Stomach smooth muscle (tissue), 2 donors: Measurements from ENCODE around the gene ASB6.

Experiments
- H3K27ac ChIP-seq: one replicate; pipeline ENCODE4 v1.7.0; 2013; ENCODE audit warnings: mild to moderate bottlenecking, low read length, inconsistent platforms
- H3K27me3 ChIP-seq, 2 donors: one replicate each; pipeline ENCODE4 v1.7.0; 2013; ENCODE audit warnings: low read length in 2 of 2; ENCODE audit not compliant: insufficient read depth in 2 of 2, control insufficient read depth in 1 of 2
- H3K36me3 ChIP-seq, 2 donors: one replicate each; pipeline ENCODE4 v1.7.0; 2013; ENCODE audit warnings: low read length in 2 of 2; ENCODE audit not compliant: control insufficient read depth in 2 of 2, insufficient read depth in 2 of 2
- H3K4me1 ChIP-seq: one replicate; pipeline ENCODE4 v1.7.0; 2013; ENCODE audit warnings: low read length; ENCODE audit not compliant: control insufficient read depth, insufficient read depth
- H3K4me3 ChIP-seq, 2 donors: one replicate each; pipeline ENCODE4 v1.7.0; 2013; ENCODE audit warnings: low read length in 2 of 2
- H3K9ac ChIP-seq, 2 donors: one replicate each; pipeline ENCODE4 v1.7.0; 2013; ENCODE audit warnings: low read length in 2 of 2, mild to moderate bottlenecking in 1 of 2
- H3K9me3 ChIP-seq, 2 donors: one replicate each; pipeline ENCODE4 v1.7.0; 2013; ENCODE audit warnings: low read length in 2 of 2; ENCODE audit not compliant: control insufficient read depth in 2 of 2
- donor health status: healthy.
- donor health status: Pancreatic carcinoma.

Gene ASB6

DNA sequence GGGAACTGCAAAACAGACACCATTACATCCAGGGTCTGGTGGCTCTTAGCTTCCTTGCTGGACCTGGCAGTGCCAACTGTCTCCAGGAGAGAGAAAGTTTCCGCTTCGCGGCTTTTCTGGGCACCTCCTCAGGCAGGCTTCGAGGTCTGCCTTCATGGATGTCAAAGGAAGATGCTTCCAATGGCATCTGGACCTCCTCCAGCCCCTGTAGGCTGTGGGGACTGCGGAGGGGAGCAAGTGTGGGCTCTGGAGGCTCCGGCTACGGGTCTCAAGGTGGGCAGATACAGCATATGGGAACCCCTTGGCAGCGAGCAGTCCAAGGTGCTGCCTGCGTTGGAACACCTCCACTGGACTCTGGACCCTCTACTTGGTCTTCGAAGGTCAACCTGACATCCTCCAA, 27.0 kb downstream of the ASB6 start:
- Histone ChIP-seq H3K9me3 (no peaks in the 10 kb centered on the region), H3K27me3 (no peaks in the 10 kb centered on the region), H3K36me3 (no peaks in the 10 kb centered on the region), H3K4me1 (peaks cover 26% of the 10 kb centered on the region), H3K27ac (no peak overlapping the region), H3K4me3 (no peak overlapping the region), H3K9ac (no peak overlapping the region)

GRCh38 chr9:129613520-129614175, 28.3 kb downstream of the ASB6 start:
- H3K36me3 ChIP-seq, result no peaks in the 10 kb centered on the region
- no peak overlapping the region for H3K27ac ChIP-seq
- no peaks in the 10 kb centered on the region for H3K27me3 ChIP-seq
- no peaks in the 10 kb centered on the region for H3K9me3 ChIP-seq
- H3K9ac ChIP-seq, result no peak overlapping the region
- H3K4me3 ChIP-seq, result no peak overlapping the region
- peaks cover 32% of the 10 kb centered on the region for H3K4me1 ChIP-seq

- no peak overlapping the region for H3K27ac ChIP-seq
- H3K27me3 ChIP-seq, result no peaks in the 10 kb centered on the region
- H3K9me3 ChIP-seq, result no peaks in the 10 kb centered on the region
- no peak overlapping the region for H3K9ac ChIP-seq
- H3K4me1 ChIP-seq, result peaks cover 36% of the 10 kb centered on the region
- no peak overlapping the region for H3K4me3 ChIP-seq
- no peaks in the 10 kb centered on the region for H3K36me3 ChIP-seq
Measured at GRCh38 chr9:129612815-129613519, 29.0 kb downstream of the ASB6 start.

DNA sequence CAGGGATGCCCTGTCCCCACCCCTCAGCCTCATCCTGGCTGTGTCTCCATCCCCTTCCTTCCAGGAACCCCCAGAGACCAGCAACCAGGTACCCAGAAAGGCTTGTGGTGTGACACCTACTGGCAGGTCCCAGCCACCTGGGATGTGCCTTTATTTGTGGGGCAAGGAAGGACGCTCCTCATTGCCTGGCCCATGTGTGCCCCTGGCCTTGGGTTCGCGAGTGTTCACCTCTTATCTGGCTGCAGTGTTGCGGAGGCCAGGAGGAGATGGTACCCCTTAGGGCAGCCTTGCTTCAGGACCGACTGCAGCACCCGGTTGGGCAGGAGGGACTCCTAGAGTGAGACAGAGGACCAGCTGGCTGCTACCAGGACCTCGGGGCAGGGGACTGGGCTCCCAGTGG, 29.8 kb downstream of the ASB6 start:
- Histone ChIP-seq H3K27ac (no peak overlapping the region), H3K9ac (no peak overlapping the region), H3K36me3 (no peaks in the 10 kb centered on the region), H3K4me3 (no peak overlapping the region), H3K27me3 (no peaks in the 10 kb centered on the region), H3K9me3 (no peaks in the 10 kb centered on the region), H3K4me1 (peaks cover 45% of the 10 kb centered on the region)

- H3K36me3 ChIP-seq, result no peaks in the 10 kb centered on the region
- H3K27me3 ChIP-seq, result no peaks in the 10 kb centered on the region
- peak overlapping the region; percentile 86 to 92 for H3K9ac ChIP-seq
- H3K9me3 ChIP-seq, result no peaks in the 10 kb centered on the region
- peak overlapping the region; percentile 69 for H3K27ac ChIP-seq
- peaks cover 50% of the 10 kb centered on the region for H3K4me1 ChIP-seq
- H3K4me3 ChIP-seq, result peak overlapping the region in 1 of 2 donors; percentile 83
Measured at GRCh38 chr9:129611307-129611800, 30.6 kb downstream of the ASB6 start.

- peak overlapping the region; percentile 83 to 90 for H3K4me3 ChIP-seq
- peak overlapping the region; percentile 86 to 92 for H3K9ac ChIP-seq
- no peaks in the 10 kb centered on the region for H3K9me3 ChIP-seq
- no peaks in the 10 kb centered on the region for H3K36me3 ChIP-seq
- peaks cover 51% of the 10 kb centered on the region for H3K4me1 ChIP-seq
- H3K27me3 ChIP-seq, result no peaks in the 10 kb centered on the region
- peak overlapping the region; percentile 69 for H3K27ac ChIP-seq
Measured at GRCh38 chr9:129610473-129611306, 31.3 kb downstream of the ASB6 start.

- peaks cover 51% of the 10 kb centered on the region for H3K4me1 ChIP-seq
- H3K27me3 ChIP-seq, result no peaks in the 10 kb centered on the region
- H3K9ac ChIP-seq, result peak overlapping the region; percentile 29 to 86
- peak overlapping the region; percentile 83 to 90 for H3K4me3 ChIP-seq
- peak overlapping the region; percentile 69 for H3K27ac ChIP-seq
- no peaks in the 10 kb centered on the region for H3K36me3 ChIP-seq
- H3K9me3 ChIP-seq, result no peaks in the 10 kb centered on the region
Measured at GRCh38 chr9:129610213-129610472, 31.8 kb downstream of the ASB6 start.

DNA sequence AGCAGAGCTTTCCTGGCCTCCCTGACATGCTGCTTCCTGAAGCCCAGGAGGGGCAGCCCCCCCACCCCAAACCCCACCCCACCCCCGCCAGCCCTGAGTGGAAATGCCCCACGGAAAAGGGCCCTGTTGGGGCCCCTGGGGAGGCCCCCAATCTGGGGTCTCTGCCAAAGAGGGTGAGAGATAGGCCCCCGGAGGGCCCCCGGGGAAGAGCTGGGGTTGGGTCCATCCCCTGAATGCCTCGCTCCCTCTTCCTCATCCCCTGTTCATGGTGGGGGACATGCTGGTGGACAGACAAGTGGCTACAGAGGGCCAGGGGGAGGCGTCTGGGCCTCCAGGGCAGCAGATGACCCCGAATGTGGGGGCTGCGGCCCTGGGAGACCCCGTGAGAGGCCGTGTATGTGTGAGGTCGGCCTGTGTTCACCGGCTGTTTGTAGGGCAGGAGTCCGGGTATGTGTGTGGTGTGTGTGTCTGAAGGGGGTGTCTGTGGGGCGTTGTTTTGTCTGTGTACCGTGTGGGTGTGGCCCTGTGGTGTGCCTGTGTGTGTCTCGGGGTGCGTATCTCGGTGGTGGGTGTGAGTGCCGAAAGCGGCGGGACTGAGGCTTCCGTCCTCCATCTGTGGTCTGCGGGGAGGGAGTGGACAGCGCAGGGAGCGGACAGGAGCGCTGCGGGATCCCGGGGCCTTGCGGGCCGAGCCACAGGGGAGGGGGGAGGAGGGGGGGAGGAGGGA, 32.3 kb downstream of the ASB6 start:
- Histone ChIP-seq H3K4me1 (peaks cover 51% of the 10 kb centered on the region), H3K9ac (peak overlapping the region; percentile 36 to 64), H3K36me3 (no peaks in the 10 kb centered on the region), H3K27me3 (no peaks in the 10 kb centered on the region), H3K4me3 (peak overlapping the region in 1 of 2 donors; percentile 59), H3K27ac (peak overlapping the region; percentile 77), H3K9me3 (no peaks in the 10 kb centered on the region)

DNA sequence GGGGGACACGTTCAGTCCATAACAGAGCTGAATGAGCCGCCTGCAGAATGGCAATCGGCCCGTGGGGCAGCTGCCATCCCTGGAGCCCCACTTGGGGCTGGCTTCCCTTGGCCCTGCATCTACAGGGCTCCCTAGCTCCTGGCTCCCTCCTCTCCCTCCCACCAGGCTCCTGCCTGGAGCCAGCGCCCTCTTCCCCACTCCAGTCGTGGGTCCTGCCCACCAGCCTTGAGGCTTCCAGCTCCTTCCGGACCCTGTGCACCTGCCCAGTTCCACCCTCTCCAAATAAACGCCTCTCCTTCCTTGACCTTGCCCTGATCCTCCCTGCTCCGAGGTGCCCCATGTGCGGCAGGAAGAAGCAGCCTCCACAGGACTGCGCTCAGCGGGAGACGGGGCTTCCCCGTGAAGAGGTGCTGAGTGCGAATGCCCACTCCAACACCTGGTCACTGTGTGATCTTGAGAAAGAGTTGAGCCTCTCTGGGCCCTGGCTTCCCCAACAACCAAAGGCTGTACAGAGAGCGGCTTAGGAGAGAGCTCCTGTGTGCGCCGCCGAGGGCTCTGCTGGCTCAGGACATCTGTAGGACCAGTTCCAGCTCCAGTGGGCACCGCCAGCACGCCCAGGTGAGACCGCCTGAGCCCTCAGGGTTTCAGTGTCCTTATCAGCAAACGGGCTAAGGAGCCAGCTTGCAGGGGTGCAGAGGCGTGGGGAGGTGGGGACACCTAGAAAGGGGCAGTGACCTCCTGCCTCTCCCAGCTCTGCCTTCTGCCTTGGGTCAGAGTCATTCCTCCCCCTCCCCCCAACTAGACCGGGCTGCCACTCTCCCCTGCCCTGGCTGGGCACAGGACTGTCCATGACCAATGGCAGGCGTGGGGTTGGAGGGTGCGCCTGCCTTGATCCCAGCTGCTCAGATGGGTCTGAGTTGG, 33.1 kb downstream of the ASB6 start:
- peak overlapping the region; percentile 62 for H3K27ac ChIP-seq
- H3K9me3 ChIP-seq, result no peaks in the 10 kb centered on the region
- no peak overlapping the region for H3K9ac ChIP-seq
- H3K27me3 ChIP-seq, result no peaks in the 10 kb centered on the region
- H3K36me3 ChIP-seq, result no peaks in the 10 kb centered on the region
- H3K4me3 ChIP-seq, result no peak overlapping the region
- H3K4me1 ChIP-seq, result peaks cover 51% of the 10 kb centered on the region
